Bronchial epithelial cell (primary cell): ENCODE results near the gene KCNJ5. TPM values are rescaled to one million over a fixed set of nuclear protein-coding genes. Genes with fewer than 3 reads are reported as not detected.

Experiments used
- DNase-seq: peaks from one replicate; pipeline ENCODE4 v3.0.0-alpha.2; 2010; ENCODE audit warnings: low read depth
- FAIRE-seq: peaks from 2 replicates; lab custom pipeline; 2011; peaks lifted over from hg19 to GRCh38; lab: Jason Lieb, UNC
- H3K27me3 ChIP-seq: 2 replicates; pipeline ENCODE4 v1.5.1; 2011; ENCODE audit warnings: low read length; ENCODE audit not compliant: control insufficient read depth, insufficient read depth
- H3K36me3 ChIP-seq: 2 replicates; pipeline ENCODE4 v1.5.1; 2011; ENCODE audit warnings: low read length; ENCODE audit not compliant: control insufficient read depth, insufficient read depth
- H3K4me3 ChIP-seq: 2 replicates; pipeline ENCODE4 v1.5.1; 2011; ENCODE audit warnings: mild to moderate bottlenecking, low read depth, low read length, control low read depth
- CTCF ChIP-seq: IDR thresholded peaks from 2 replicates; pipeline ENCODE4 v1.5.1; 2011; ENCODE audit warnings: mild to moderate bottlenecking, moderate library complexity, low read length, control low read depth, inconsistent platforms; ENCODE audit not compliant: insufficient read depth, severe bottlenecking
- total RNA-seq: library from RNA; depleted of rRNA; stranded (reverse); fragments of >200 nt; gene quantifications from 2 replicates; pipeline ENCODE4 v1.2.1, GENCODE V29; 2014

Gene KCNJ5
- total RNA-seq, 1 donor from 2014 or later = 13.2 TPM

GRCh38 chr11:128867277-128867676 is 23.9 kb upstream of the KCNJ5 start, which contains the start of gene KCNJ1:
Gene KCNJ1 (minus strand): TSS chr11:128867296. CDS start chr11:128840243, 27,053 bp downstream.
- Histone ChIP-seq H3K4me3 (no peak within 1 kb of the TSS), H3K36me3 (no peaks in the 10 kb centered on the region), H3K27me3 (no peaks in the 10 kb centered on the region)
- TF ChIP-seq CTCF = no peak
- DNase-seq = peak; percentile 68
- no peak for FAIRE-seq

- FAIRE-seq = peak; percentile 84
- Histone ChIP-seq H3K4me3 (no peak overlapping the region), H3K27me3 (no peaks in the 10 kb centered on the region), H3K36me3 (no peaks in the 10 kb centered on the region)
- no peak for DNase-seq
- no peak for TF ChIP-seq CTCF
Measured at GRCh38 chr11:128868841-128869671, 22.1 kb upstream of the KCNJ5 start.

DNA sequence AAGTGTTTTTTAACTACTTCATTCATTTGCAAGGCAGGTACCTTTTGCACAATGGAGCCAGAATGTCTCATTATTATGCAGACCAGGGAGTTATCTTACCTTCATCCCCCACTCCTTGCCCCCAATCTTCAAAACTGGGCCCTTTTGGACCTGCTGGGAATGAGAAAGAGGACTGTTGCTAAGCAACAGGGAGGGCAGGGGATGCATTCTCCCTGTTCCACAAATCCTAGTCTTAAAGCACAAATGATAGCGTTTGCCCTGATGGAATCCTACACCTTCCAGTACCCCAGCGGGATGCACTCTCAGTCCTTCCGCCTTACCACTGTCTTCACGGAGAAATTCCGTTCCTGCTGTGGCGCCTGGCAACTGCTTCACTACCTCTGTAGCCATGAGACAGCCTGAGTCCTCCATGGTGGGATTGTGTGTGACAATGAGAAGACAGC is 20.0 kb upstream of the KCNJ5 start:
- H3K36me3 ChIP-seq = no peaks in the 10 kb centered on the region
- TF ChIP-seq CTCF = no peak
- FAIRE-seq = no peak
- DNase-seq = no peak
- no peak overlapping the region for H3K4me3 ChIP-seq
- H3K27me3 ChIP-seq = no peaks in the 10 kb centered on the region

- Histone ChIP-seq H3K27me3 (no peaks in the 10 kb centered on the region), H3K4me3 (no peak overlapping the region), H3K36me3 (no peaks in the 10 kb centered on the region)
- DNase-seq = no peak
- TF ChIP-seq CTCF = no peak
- FAIRE-seq = no peak
Measured at GRCh38 chr11:128872094-128872493, 19.1 kb upstream of the KCNJ5 start.

- TF ChIP-seq CTCF = no peak
- no peak for DNase-seq
- Histone ChIP-seq H3K4me3 (no peak overlapping the region), H3K27me3 (no peaks in the 10 kb centered on the region), H3K36me3 (no peaks in the 10 kb centered on the region)
- no peak for FAIRE-seq
Measured at GRCh38 chr11:128872594-128872993, 18.6 kb upstream of the KCNJ5 start.

GRCh38 chr11:128874427-128874826 is 16.7 kb upstream of the KCNJ5 start:
- Histone ChIP-seq H3K36me3 (no peaks in the 10 kb centered on the region), H3K27me3 (no peaks in the 10 kb centered on the region), H3K4me3 (no peak overlapping the region)
- no peak for DNase-seq
- TF ChIP-seq CTCF = no peak
- FAIRE-seq = no peak
